EH (cell line): ENCODE data around the gene ARL4C.

Source experiments
- DNase-seq: peaks from one replicate; pipeline ENCODE4 v3.0.0-alpha.2; 2015; ENCODE audit warnings: low read depth

ARL4C gene, protein sequence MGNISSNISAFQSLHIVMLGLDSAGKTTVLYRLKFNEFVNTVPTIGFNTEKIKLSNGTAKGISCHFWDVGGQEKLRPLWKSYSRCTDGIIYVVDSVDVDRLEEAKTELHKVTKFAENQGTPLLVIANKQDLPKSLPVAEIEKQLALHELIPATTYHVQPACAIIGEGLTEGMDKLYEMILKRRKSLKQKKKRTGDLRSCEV

GRCh38 chr2:234496835-234497593, at the start of gene ARL4C:
TSS of gene ARL4C (minus strand) at chr2:234497081. CDS start at chr2:234496586, 495 bp downstream.
- DNase-seq: peak; percentile 80

GRCh38 chr2:234544659-234545611, 48.1 kb upstream of the ARL4C start:
- peak; percentile 53 for DNase-seq

DNA sequence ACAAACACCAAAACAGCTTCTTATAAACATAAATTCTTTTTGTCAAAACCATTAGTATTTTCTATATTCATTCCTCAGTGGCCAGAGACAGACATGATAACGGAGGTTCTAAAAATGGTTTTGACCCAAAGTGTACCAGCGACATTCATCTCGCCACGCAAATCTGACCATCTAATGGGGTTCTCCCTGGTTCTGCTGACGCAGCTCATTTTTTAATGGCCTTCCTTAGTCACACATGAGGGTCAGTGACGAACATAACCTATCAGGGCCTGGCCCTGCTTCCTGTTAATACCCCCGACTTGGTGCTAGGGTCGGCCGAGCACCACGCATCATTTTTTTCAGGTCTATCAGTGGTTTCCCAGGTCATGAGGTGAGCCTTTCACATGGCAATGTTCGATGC, 45.9 kb upstream of the ARL4C start:
- no peak for DNase-seq

- no peak for DNase-seq
Measured at GRCh38 chr2:234537929-234538328, 41.0 kb upstream of the ARL4C start.

DNA sequence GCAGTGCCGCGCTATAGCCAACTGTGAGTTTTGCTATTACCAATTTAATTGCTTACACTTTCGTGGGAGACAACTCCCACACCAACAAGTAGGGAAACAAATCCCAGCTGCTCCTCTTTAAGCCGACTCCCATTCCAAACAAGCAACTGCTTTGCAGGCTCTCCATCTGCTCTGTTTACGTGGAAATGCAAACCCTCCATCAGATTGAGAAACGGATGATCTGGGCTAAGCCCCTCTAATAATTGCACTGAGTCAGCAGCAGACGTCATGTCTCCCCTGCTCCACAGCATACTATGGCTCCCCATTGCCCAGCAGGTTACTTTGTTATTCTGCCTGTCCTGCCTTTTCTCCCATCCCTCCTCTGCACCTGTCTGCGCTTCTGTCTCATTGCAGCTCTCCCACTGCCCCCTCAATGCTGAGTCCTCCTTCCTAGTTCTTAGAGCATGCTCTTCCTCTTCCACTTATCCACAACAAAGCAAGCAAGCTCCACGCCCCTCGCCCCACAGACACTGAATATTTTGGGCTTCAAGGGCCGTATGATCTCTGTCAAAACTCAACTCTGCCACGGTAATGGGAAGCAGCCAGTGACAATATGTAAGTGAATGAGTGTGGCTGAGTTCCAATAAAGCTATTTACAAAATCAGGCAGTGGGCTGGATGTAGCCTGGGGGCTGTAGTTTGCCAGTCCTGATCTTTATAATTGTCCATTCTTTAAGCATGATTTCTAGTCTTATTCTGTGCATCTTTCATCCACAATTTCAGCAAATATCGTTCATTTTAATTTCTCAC, 39.5 kb upstream of the ARL4C start:
- DNase-seq: no peak

- no peak for DNase-seq
Measured at GRCh38 chr2:234535464-234535863, 38.6 kb upstream of the ARL4C start.

GRCh38 chr2:234534515-234534914, 37.6 kb upstream of the ARL4C start:
- DNase-seq: no peak

- DNase-seq: no peak
Measured at GRCh38 chr2:234533626-234534025, 36.7 kb upstream of the ARL4C start.

GRCh38 chr2:234528410-234529148, 31.7 kb upstream of the ARL4C start:
- DNase-seq: no peak

- DNase-seq: no peak
Measured at GRCh38 chr2:234526711-234527110, 29.8 kb upstream of the ARL4C start.

- no peak for DNase-seq
Measured at GRCh38 chr2:234521536-234521935, 24.7 kb upstream of the ARL4C start.

GRCh38 chr2:234518986-234519642, 22.2 kb upstream of the ARL4C start:
- no peak for DNase-seq

- DNase-seq: no peak
Measured at GRCh38 chr2:234517971-234518370, 21.1 kb upstream of the ARL4C start.

GRCh38 chr2:234514873-234515638, 18.2 kb upstream of the ARL4C start:
- no peak for DNase-seq

DNA sequence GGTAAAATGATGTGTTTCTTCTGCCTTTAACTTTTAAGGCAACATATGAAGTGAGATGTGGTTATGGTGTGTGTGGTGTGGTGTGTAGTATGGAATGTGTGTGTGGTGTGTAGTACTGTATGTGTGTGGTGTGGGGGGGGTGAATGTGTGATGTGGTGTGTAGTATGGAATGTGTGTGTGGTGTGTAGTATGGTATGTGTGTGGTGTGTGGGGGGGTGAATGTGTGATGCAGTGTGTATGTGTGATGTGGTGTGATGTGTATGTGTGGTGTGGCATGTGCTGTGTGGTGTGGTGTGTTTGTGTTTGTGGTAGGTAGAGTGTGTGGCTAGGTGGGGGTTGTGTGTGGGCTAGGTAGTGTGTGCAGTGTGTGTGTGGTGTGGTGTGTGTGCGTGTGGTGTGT, 17.2 kb upstream of the ARL4C start:
- DNase-seq: no peak

GRCh38 chr2:234512884-234513669, 16.2 kb upstream of the ARL4C start:
- DNase-seq: no peak

DNA sequence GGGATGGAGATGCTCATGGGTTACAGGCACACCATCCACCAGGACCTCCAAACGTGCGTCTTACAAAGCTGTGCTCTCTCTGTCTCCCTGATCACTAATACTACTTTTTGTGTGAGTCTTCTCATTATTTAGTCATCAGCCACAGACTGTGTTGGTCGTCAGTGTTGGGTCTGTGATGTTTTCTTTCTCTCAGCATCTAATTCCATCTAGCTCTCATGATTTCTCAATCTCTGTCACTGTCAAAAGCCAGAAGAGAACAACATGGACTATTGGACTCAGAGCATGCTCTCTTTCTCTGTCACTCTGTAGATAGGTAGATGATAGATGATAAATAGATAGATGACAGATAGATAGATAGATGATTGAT, 6.0 kb upstream of the ARL4C start:
- no peak for DNase-seq

GRCh38 chr2:234502285-234502918, 5.5 kb upstream of the ARL4C start:
- DNase-seq: peak; percentile 84
